Dedifferentiated amniotic fluid mesenchymal stem cell (primary cell): ENCODE measurements around the gene IMPACT.

Experiments
- DNase-seq: peaks from one replicate; pipeline ENCODE4 v3.0.0-alpha.2; 2016; ENCODE audit errors: extremely low spot score

Gene IMPACT

GRCh38 chr18:24479371-24479770 lies 52.9 kb downstream of the IMPACT start:
- no peak for DNase-seq

- DNase-seq, result no peak
Measured at GRCh38 chr18:24482821-24483220, 56.4 kb downstream of the IMPACT start.

- DNase-seq, result no peak
Measured at GRCh38 chr18:24485681-24486080, 59.2 kb downstream of the IMPACT start.

- DNase-seq, result no peak
Measured at GRCh38 chr18:24486684-24487083, 60.2 kb downstream of the IMPACT start.

GRCh38 chr18:24488824-24489493 lies 62.5 kb downstream of the IMPACT start:
- peak; percentile 59 for DNase-seq

GRCh38 chr18:24490539-24490938 lies 64.1 kb downstream of the IMPACT start:
- peak; percentile 21 for DNase-seq

- DNase-seq, result no peak
Measured at GRCh38 chr18:24491927-24492834, 65.7 kb downstream of the IMPACT start.

GRCh38 chr18:24494586-24494985 lies 68.1 kb downstream of the IMPACT start:
- no peak for DNase-seq

GRCh38 chr18:24497031-24497754 lies 70.7 kb downstream of the IMPACT start:
- DNase-seq, result peak; percentile 44

- peak; percentile 56 for DNase-seq
Measured at GRCh38 chr18:24499814-24500213, 73.3 kb downstream of the IMPACT start.

- no peak for DNase-seq
Measured at GRCh38 chr18:24500217-24500616, 73.7 kb downstream of the IMPACT start.

GRCh38 chr18:24500766-24501165 lies 74.3 kb downstream of the IMPACT start:
- DNase-seq, result no peak

- no peak for DNase-seq
Measured at GRCh38 chr18:24502667-24503523, 76.4 kb downstream of the IMPACT start.
